AG09319 (cell line): ENCODE results near the gene C1orf87.

Source experiments
- DNase-seq: peaks from one replicate; pipeline ENCODE4 v3.0.0-alpha.2; 2010; ENCODE audit warnings: low read depth; ENCODE audit errors: extremely low read depth
- TF ChIP-seq, protein P1 (sequence below): IDR thresholded peaks from 2 replicates; pipeline ENCODE4 v1.5.1; 2011; ENCODE audit warnings: low read depth, mild to moderate bottlenecking, inconsistent platforms, low read length, moderate library complexity

Gene C1orf87

DNA sequence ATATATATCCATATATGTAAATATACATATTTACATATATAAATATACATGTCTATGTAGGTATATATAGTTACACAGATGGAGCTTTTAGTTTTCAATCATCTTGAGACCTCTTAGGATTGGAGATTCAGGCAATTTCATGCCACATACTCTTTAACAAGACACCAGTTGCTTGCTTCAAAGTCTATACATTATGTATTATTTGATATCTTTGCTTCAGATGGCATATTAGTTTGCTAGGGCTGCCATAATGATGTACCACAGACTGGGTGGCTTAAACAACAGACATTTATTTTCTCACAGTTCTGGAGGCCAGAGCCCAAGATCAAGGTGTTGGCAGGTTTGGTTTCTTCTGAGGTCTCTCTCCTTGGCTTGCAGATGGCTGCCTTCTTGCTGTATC lies 14.1 kb upstream of the C1orf87 start:
- TF ChIP-seq, protein P1, sequence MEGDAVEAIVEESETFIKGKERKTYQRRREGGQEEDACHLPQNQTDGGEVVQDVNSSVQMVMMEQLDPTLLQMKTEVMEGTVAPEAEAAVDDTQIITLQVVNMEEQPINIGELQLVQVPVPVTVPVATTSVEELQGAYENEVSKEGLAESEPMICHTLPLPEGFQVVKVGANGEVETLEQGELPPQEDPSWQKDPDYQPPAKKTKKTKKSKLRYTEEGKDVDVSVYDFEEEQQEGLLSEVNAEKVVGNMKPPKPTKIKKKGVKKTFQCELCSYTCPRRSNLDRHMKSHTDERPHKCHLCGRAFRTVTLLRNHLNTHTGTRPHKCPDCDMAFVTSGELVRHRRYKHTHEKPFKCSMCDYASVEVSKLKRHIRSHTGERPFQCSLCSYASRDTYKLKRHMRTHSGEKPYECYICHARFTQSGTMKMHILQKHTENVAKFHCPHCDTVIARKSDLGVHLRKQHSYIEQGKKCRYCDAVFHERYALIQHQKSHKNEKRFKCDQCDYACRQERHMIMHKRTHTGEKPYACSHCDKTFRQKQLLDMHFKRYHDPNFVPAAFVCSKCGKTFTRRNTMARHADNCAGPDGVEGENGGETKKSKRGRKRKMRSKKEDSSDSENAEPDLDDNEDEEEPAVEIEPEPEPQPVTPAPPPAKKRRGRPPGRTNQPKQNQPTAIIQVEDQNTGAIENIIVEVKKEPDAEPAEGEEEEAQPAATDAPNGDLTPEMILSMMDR, result no peak
- no peak for DNase-seq

DNA sequence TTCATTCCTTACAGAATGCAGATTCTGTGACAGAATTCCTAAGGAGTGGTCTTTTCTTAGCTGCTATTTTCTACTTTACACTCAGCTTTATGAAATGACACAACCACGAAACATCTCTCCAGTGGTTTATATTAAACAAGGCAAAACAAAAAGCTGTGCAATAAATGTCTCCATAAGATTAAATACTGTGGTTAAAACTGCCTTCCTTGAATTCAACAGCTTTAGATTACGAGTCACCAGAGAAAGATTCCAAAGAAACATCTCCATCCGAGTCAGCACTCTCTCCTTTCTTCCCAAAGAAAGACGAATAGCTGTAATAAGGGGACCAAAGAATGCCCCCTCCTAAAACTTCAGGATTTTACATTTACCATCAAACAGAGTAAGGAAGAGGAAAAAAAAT lies 4.6 kb upstream of the C1orf87 start:
- TF ChIP-seq, protein P1, result no peak

DNA sequence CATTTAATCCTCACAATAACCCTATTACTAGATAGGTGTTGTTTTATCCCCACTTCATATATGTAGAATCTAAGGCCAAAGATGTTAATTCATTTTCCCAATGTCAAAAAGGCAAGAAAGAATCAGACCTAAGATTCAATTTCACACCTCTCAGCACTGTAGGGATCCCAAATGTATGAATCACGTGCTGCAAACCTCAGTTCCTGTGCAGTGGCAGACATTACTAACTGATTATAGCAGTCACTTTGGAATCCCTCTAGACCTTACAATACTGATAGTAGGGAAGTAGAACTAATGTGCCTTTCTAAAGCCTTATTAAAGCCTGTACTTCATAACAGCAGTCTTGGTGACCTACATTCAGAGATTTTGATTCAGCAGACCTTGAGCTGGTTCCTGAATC lies 2.3 kb downstream of the C1orf87 start:
- TF ChIP-seq, protein P1, result no peak

More for the DNA sequence above, 4.6 kb upstream of the C1orf87 start:
- no peak for DNase-seq

DNA sequence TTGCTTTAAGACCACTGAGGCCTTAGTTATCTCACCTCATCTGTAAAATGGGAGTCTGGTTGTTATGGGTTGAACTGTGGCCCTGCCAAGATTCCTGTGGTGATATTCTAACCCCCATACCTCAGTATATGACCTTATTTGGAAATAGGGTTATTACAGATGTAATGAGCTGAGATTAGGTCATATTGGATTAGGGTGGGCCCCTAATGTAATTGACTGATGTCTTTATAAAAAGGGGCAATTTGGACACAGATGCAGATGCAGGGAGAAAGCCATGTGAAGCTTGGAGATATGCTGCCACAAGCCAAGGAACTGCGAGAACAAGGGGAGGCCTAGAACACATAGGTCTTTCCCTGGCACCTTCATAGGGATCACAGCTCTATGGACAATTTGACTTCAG lies 3.9 kb downstream of the C1orf87 start:
- no peak for DNase-seq
- TF ChIP-seq, protein P1, result no peak

More for the DNA sequence above, 2.3 kb downstream of the C1orf87 start:
- DNase-seq, result no peak

DNA sequence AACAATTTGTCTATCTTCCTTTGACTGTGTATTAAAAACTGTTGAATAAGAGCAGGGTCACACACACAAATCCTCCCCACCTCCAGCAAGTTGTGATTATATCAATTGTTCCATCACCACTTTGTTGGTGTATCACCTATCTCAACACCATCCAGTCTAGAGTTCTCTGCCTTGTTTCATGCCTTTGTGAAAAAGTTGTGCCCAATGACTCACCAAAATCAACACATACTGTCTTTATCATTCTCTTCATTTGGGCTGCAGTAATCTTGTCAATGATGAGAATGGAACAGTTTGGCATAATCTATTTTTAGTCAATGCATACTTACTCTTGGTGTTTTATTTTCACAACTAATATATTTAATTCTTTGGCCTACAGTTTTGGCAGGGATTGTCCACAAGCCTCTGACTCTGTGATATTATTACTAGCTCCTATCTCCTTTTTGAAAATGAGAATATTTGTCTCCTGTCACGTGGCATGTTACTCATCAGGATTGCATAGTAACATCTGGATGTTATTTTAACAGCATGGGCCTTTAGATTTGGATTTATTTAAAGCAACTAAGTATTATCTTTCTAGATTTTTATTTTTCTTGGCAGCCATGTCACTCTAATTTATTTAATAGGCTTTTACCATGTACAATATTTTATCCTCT lies 5.1 kb downstream of the C1orf87 start:
- DNase-seq, result peak; percentile 18
- TF ChIP-seq, protein P1, result no peak

DNA sequence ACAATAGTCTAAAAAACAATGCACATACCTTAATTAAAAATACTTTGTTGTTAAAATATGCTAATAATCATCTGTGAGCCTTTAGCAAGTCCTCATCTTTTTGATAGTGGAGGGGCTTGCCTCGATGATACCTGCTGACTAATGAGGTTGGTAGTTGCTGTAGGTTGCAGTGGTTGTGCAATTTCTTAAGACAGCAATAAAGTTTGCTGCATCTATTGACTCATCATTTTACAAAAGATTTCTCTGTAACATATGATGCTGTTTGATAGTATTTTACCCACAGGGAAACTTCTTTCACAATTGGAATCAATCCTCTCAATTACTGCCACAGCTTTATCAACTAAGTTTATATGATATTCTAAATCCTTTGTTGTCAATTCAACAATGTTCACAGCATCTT lies 7.6 kb downstream of the C1orf87 start:
- TF ChIP-seq, protein P1, result no peak
- no peak for DNase-seq

DNA sequence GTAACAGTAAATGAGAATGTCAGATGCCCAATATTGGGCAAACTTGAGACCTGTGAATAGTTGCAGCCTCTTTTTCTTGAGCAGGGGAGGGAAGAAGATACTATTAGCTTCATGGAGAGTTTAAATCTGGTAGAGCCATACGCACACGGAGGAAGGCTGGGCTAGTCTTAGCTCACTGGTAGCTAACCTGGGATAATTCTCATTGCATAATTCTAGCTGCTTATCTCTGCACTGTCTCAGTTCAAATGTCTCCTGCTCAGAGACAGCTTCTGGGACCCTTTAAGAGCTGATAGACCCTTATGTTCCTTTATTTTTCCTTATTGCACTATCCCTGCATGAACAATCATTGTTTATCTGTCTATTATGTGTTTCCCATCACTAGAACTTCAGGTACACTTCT lies 8.4 kb downstream of the C1orf87 start:
- TF ChIP-seq, protein P1, result no peak
- DNase-seq, result no peak
